Parathyroid adenoma (tissue), 2 donors: ENCODE data around the gene LCORL.

Experiments
- H2AFZ ChIP-seq: fragments of 300-600 bp; sonication (generic); one replicate; pipeline ENCODE4 v1.7.0; 2017; ENCODE audit warnings: antibody characterized with exemption, mild to moderate bottlenecking
- H3K27ac ChIP-seq: fragments of 300-600 bp; sonication (generic); one replicate; pipeline ENCODE4 v1.7.0; 2017
- H3K27me3 ChIP-seq: fragments of 300-600 bp; sonication (generic); one replicate; pipeline ENCODE4 v1.7.0; 2017; ENCODE audit warnings: low read length; ENCODE audit not compliant: control insufficient read depth, insufficient read depth
- H3K36me3 ChIP-seq: fragments of 300-600 bp; sonication (generic); one replicate; pipeline ENCODE4 v1.7.0; 2017; ENCODE audit warnings: low read length; ENCODE audit not compliant: control insufficient read depth, insufficient read depth
- H3K4me1 ChIP-seq: fragments of 300-600 bp; sonication (generic); one replicate; pipeline ENCODE4 v1.7.0; 2017; ENCODE audit warnings: control low read depth
- H3K4me2 ChIP-seq: fragments of 300-600 bp; sonication (generic); one replicate; pipeline ENCODE4 v1.7.0; 2017; ENCODE audit warnings: low read length
- H3K4me3 ChIP-seq: fragments of 300-600 bp; sonication (generic); one replicate; pipeline ENCODE4 v1.7.0; 2017; ENCODE audit warnings: low read depth, low read length
- H3K79me2 ChIP-seq: fragments of 300-600 bp; sonication (generic); one replicate; pipeline ENCODE4 v1.7.0; 2017; ENCODE audit warnings: control low read depth
- H3K9ac ChIP-seq: fragments of 300-600 bp; sonication (generic); one replicate; pipeline ENCODE4 v1.7.0; 2017; ENCODE audit warnings: mild to moderate bottlenecking
- H3K9me3 ChIP-seq: fragments of 300-600 bp; sonication (generic); one replicate; pipeline ENCODE4 v1.7.0; 2017; ENCODE audit warnings: low read length; ENCODE audit not compliant: control insufficient read depth
- CTCF ChIP-seq: fragments of 300-600 bp; sonication (generic); IDR thresholded peaks from one replicate; pipeline ENCODE4 v1.7.0; 2017; ENCODE audit warnings: antibody characterized with exemption, mild to moderate bottlenecking
- donor health status: primary hyperparathyroidism.

Gene LCORL

GRCh38 chr4:17920681-17921080, 100.9 kb downstream of the LCORL start:
- no peaks in the 10 kb centered on the region for H3K27me3 ChIP-seq
- H3K4me3 ChIP-seq: no peak overlapping the region
- no peaks in the 10 kb centered on the region for H3K9me3 ChIP-seq
- H3K36me3 ChIP-seq: no peaks in the 10 kb centered on the region
- no peaks in the 10 kb centered on the region for H3K4me1 ChIP-seq
- no peak for TF ChIP-seq CTCF
- H3K9ac ChIP-seq: no peak overlapping the region
- H3K4me2 ChIP-seq: no peak overlapping the region
- no peak overlapping the region for H2AFZ ChIP-seq
- H3K79me2 ChIP-seq: no peaks in the 10 kb centered on the region
- H3K27ac ChIP-seq: no peak overlapping the region

GRCh38 chr4:17915439-17915838, 106.1 kb downstream of the LCORL start:
- no peak for TF ChIP-seq CTCF
- Histone ChIP-seq H3K4me1 (no peaks in the 10 kb centered on the region), H2AFZ (no peak overlapping the region), H3K4me3 (no peak overlapping the region), H3K27ac (no peak overlapping the region), H3K4me2 (no peak overlapping the region), H3K9ac (no peak overlapping the region), H3K36me3 (no peaks in the 10 kb centered on the region), H3K27me3 (no peaks in the 10 kb centered on the region), H3K9me3 (no peaks in the 10 kb centered on the region), H3K79me2 (no peaks in the 10 kb centered on the region)

- Histone ChIP-seq H3K79me2 (no peaks in the 10 kb centered on the region), H2AFZ (no peak overlapping the region)
These were observed 109.5 kb downstream of the LCORL start for GRCh38 chr4:17912011-17912410.

GRCh38 chr4:17911608-17912007, 109.9 kb downstream of the LCORL start:
- Histone ChIP-seq H3K79me2 (no peaks in the 10 kb centered on the region), H3K4me1 (no peaks in the 10 kb centered on the region), H3K27ac (no peak overlapping the region), H3K9ac (no peak overlapping the region), H3K27me3 (no peaks in the 10 kb centered on the region), H3K4me3 (no peak overlapping the region), H3K4me2 (no peak overlapping the region), H3K9me3 (no peaks in the 10 kb centered on the region), H2AFZ (no peak overlapping the region), H3K36me3 (no peaks in the 10 kb centered on the region)
- no peak for TF ChIP-seq CTCF

More at GRCh38 chr4:17912011-17912410, 109.5 kb downstream of the LCORL start:
- no peak for TF ChIP-seq CTCF
- no peaks in the 10 kb centered on the region for H3K36me3 ChIP-seq
- H3K9ac ChIP-seq: no peak overlapping the region
- no peaks in the 10 kb centered on the region for H3K9me3 ChIP-seq
- no peak overlapping the region for H3K27ac ChIP-seq
- no peaks in the 10 kb centered on the region for H3K27me3 ChIP-seq
- no peaks in the 10 kb centered on the region for H3K4me1 ChIP-seq
- H3K4me2 ChIP-seq: no peak overlapping the region
- no peak overlapping the region for H3K4me3 ChIP-seq

GRCh38 chr4:17898553-17899055, 123.0 kb downstream of the LCORL start:
- no peak overlapping the region for H3K4me2 ChIP-seq

More at GRCh38 chr4:17898553-17899055, 123.0 kb downstream of the LCORL start:
- Histone ChIP-seq H3K9me3 (no peaks in the 10 kb centered on the region), H3K36me3 (no peaks in the 10 kb centered on the region), H3K27ac (no peak overlapping the region), H2AFZ (no peak overlapping the region), H3K4me3 (no peak overlapping the region), H3K4me1 (no peaks in the 10 kb centered on the region), H3K27me3 (no peaks in the 10 kb centered on the region), H3K9ac (no peak overlapping the region), H3K79me2 (no peaks in the 10 kb centered on the region)
- TF ChIP-seq CTCF: no peak
